HFF-Myc (cell line): ENCODE results near the gene DCUN1D5.
"Not testable (repeated sequence)": the region's sequence is repeated elsewhere in the genome, so short reads cannot be mapped to it uniquely, and the experiment has no call there.

Experiments
- DNase-seq: peaks from one replicate; pipeline ENCODE4 v3.0.0-alpha.2; 2011; ENCODE audit warnings: low read depth; ENCODE audit errors: extremely low read depth
- H3K4me3 ChIP-seq: replicated peaks from 2 replicates; pipeline ENCODE4 v1.5.1; 2011; ENCODE audit warnings: low read depth, mild to moderate bottlenecking, control low read depth, low read length
- CTCF ChIP-seq: IDR thresholded peaks from 2 replicates; pipeline ENCODE4 v1.5.1; 2012; ENCODE audit warnings: mild to moderate bottlenecking, low read depth, low read length, control low read depth; ENCODE audit errors: missing control alignments

DCUN1D5 gene

DNA sequence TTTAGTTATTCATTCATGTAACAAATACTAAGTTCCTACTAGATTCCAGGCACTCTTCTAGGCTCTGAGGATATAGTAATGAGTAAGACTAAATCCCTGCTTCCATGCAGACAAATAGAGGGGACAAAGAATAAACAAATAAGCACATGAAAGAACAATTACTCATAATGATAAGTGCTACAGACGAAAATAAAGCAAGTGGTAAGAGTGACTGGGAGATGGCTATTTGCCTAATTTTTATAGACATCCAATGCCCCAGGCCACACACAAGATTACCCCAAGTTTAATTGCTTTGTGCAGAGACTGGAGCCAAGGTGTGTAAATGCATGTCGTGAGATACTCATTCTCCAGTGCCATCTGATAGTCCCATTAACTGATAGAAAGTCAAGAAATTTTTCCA is 62.6 kb downstream of the DCUN1D5 start:
- DNase-seq: no peak
- TF ChIP-seq CTCF: no peak
- H3K4me3 ChIP-seq: no peak overlapping the region

- DNase-seq, H3K4me3 ChIP-seq: not testable (repeated sequence)
Observed at GRCh38 chr11:103028304-103029020, 63.5 kb downstream of the DCUN1D5 start.

DNA sequence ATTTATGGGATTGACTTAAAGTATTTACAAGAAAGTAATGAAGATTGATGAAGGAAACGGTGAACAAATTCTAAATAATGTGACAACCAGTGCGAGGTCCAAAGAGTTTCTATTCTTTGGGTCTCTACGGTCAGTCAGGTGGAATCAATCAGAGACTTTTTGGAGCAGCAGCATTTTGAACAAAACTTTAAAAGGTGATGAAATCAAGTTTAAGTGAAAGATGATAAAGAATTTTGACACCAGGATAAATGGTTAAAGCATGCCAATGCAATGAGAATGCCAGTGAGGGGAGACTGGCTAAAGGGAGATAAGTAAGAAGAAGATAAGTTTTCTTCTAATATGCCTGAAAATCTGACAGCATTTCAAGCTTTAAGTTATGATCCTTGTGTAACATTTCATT is 67.9 kb downstream of the DCUN1D5 start:
- DNase-seq: no peak
- no peak overlapping the region for H3K4me3 ChIP-seq
- TF ChIP-seq CTCF: no peak

DNA sequence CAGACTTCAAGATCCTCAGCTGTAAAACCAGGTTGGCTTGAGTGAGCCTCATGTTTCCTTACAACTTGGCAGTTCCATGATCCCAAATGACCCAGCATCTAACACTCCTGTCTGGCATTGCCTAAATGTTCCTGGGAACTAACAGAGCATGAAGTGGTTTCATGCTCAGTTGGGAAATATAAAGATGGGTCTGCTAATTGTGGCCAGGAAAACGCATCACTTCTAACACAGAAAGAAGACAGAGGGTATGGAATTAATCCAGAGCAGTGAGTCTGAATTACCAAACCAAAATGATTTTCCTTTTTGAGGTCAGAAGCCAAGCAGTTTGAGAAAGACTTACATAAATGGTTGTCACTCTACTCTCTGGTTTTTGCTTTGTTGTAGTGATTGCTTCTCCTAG is 75.9 kb downstream of the DCUN1D5 start:
- no peak overlapping the region for H3K4me3 ChIP-seq
- no peak for TF ChIP-seq CTCF
- no peak for DNase-seq

DNA sequence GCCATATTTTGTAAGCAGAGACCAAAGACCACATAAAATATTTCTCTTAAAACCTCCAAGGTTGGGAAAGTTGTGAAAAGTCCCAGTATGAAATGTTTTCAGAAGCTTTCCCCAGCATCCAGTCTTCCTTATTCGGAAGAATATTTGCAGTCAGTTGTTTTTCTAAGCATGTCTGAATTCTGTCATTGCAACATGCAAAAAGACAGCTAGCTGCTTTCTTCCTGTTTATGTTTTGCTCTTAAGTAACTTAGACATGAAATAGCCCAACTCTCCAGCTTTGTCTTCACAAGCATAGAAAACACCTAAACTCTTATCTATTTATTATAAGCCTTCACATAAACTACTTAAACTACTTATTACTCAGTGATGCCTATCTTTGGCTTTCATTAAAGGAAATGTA is 78.5 kb downstream of the DCUN1D5 start:
- DNase-seq: no peak
- no peak overlapping the region for H3K4me3 ChIP-seq
- no peak for TF ChIP-seq CTCF
